Stimulated activated CD8-positive, alpha-beta memory T cell treated with anti-CD3 and anti-CD28 coated beads, Interleukin-7, amount 100 ng/mL, for 4 hours (primary cell): ENCODE measurements around the gene SPECC1.
"Not testable (repeated sequence)": the region's sequence is repeated elsewhere in the genome, so short reads cannot be mapped to it uniquely, and the experiment has no call there.

Experiments used
- DNase-seq, 2 donors: peaks; one replicate each; pipeline ENCODE4 v3.0.0-alpha.2; 2020; ENCODE audit warnings: low read depth in 2 of 2

Gene SPECC1, protein sequence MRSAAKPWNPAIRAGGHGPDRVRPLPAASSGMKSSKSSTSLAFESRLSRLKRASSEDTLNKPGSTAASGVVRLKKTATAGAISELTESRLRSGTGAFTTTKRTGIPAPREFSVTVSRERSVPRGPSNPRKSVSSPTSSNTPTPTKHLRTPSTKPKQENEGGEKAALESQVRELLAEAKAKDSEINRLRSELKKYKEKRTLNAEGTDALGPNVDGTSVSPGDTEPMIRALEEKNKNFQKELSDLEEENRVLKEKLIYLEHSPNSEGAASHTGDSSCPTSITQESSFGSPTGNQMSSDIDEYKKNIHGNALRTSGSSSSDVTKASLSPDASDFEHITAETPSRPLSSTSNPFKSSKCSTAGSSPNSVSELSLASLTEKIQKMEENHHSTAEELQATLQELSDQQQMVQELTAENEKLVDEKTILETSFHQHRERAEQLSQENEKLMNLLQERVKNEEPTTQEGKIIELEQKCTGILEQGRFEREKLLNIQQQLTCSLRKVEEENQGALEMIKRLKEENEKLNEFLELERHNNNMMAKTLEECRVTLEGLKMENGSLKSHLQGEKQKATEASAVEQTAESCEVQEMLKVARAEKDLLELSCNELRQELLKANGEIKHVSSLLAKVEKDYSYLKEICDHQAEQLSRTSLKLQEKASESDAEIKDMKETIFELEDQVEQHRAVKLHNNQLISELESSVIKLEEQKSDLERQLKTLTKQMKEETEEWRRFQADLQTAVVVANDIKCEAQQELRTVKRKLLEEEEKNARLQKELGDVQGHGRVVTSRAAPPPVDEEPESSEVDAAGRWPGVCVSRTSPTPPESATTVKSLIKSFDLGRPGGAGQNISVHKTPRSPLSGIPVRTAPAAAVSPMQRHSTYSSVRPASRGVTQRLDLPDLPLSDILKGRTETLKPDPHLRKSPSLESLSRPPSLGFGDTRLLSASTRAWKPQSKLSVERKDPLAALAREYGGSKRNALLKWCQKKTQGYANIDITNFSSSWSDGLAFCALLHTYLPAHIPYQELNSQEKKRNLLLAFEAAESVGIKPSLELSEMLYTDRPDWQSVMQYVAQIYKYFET

DNA sequence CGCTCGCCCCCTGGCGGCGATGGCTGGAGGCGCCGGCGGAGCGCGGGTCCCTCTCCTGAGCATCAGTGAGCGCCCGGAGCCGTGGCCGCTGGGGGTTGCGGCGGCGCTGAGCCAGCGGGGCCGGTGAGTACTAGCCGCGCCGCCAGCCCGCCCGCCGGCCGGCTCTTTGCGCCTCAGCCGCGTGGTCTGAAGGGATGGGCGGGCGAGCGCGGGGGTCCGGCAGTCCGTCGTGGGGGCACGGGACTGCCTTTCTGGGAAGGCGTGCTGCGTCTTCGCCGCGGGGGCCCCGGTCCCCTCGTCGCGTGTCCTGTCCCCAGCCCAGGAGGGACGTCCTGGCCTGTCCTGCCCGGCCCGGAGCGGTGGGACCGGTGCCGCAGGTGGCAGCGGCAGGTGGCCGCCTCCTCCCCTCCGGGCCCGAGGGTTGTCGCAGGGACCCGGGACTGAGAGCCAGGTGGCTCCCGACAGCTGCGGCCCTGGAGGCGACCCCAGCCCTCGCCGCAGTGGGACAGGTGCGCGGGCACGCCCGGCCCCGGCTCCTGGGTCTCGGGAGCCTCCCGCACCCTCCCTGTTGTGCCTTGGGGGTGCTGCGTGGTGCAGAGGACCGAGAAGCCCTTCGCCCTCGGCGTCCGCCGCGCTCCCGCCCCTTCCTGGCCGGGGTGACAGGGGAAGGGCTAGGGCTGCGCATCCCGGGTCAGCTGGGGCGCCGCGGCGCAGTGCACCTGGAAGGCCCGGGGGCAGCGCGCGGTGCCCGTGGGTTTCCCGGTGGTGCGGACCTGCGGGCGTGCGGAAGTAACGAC, at the start of gene SPECC1:
SPECC1 (plus strand) TSS at position 58 of the 797 bp plus-strand sequence. CDS start 87,293 bp downstream, outside the sequence.
- peak; percentile 48 to 77 for DNase-seq

GRCh38 chr17:19962954-19963353, 46.2 kb upstream of the SPECC1 start:
- DNase-seq, result not testable (repeated sequence)

DNA sequence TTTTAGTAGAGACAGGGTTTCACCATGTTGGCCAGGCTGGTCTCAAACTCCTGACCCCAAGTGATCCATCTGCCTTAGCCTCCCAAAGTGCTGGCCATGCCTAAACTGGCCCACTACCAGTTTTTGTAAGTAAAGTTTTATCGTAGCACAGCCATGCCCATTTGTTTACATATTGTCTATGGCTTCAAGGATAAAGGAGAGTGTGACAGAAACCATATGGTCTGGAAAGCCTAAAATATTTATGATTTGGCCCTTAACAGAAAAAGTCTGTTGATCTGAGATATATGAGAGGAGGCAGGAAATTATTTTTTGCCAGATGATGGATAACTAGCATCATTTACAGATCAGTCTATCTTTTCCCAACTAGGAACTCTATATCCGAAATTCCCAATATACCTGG, 36.0 kb upstream of the SPECC1 start:
- no peak for DNase-seq

DNA sequence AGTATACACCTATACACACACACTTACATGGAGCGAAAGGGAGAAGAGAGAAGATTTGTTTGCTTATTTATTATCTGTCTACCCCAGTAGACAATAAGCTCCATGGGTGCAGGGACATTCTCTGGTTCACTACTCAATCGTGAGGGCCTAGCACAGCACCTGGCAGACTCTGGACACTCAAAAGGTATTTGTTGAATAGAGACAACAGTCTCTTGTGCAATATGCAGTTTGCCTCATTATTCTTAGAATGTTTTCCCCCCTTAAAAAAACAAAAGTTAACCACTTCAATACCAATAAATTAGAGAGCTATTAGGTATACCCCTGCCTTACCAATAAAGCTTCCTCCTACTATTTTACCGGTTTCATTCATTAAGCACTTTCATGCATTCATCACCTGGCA, 33.6 kb upstream of the SPECC1 start:
- no peak for DNase-seq

DNA sequence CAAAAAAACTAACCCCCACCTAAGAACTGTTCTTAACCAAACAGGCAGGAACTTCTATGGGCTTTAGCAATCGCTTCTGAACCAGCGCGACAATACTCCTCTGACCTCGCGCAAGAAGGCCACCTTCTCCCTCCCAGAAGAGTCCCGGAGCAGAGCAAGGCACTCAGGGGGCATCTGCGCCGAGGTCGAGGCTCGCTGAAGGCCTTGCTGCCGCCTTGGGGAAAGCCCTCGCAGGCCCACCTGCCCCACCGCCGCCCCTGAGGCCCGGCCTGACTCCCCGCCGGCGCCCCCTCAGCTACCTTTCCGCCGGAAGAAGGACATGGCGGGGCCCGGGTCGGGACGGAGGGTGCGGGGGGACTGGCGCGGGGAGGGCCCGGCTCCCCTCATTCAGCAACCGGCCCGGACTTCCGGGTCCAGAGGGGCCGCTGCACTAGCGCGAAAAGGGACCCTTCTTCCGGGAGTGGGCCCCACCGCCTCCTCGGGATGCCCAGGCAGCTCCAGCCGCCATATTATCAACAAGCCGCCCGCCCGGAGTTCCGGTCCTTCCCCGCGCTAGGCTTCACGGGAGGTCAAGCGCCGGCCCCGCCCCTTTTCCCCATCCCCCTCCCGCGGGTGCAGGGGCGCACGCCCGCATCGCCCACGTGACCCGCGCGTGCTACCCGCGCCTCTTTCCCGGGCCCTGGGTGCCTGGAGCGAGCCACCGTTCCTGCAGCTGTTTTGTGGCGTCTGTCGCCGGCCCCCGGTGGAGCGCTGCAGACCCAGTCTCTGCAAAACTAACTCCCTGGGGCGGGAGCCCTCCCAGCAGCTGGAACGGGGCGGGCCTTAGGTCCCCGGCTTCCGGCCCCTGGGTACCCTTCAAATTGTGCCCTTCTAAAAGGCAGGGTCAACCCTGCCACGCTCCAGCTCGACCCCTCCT, 31.6 kb upstream of the SPECC1 start, which contains the start of gene AKAP10:
AKAP10 (minus strand) TSS at position 536 of the 916 bp plus-strand sequence; CDS start at position 387, 149 bp downstream.
- peak; percentile 88 to 93 for DNase-seq

GRCh38 chr17:19978209-19978802, 30.9 kb upstream of the SPECC1 start:
- DNase-seq, result no peak

DNA sequence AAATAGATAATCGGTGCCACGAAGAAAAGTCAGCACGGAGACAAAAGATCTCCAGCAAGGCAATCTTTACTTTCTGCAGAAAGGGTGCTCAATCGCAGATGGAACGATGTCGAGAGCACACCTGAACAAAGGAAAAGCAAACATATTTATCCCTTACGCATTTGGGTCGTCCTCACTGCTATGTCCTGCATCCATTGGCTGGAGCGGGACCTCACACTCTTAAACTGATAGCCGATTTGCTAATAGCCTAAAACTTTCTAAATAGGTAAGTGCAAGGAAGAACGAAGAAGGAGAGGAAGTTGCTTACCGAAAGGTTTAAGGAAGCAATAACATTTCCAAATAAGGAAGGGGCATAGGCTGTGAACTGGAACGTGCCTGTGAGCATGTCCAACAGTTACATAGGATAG, 30.4 kb upstream of the SPECC1 start:
- no peak for DNase-seq

DNA sequence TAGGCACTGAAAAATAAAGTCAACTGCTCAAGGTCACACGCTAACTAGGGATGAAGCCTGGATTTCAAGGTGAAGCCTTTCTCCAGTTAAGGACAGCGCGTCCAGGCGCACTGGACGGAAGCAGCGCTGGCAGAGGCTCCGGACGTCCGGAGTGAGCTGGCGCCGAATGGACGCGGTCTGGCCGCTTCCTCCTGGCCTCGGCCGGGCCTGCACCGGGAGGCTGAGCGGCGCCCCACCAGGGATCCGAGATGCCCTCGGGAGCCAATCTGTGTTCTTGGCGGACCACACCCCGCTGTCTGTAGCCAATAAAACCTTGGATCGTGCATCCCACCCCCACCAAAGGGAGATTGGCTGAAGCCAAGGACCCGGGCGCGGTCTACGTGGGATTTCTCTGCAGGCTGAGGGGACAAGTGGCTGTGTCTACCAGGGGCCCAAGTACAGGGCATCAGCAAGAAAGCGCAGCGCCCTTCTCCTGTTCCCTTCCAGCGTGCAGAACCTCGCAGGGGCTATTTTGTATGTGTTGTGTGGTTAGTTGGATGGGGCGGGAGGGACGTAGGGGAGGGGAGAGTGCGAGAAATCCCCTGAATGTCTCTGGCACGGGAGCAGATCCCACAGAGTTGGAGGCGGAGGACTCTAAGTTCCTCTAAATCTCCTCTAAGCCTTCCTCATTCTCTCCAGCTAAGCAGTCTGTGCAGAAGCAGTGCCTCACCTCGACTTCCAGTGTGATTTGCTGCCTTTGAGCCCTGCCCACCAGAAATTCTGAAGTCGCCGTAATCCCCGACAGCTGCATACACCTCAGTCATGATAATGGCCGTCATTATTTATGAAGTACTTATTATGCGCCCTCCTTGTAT, 29.0 kb upstream of the SPECC1 start:
- no peak for DNase-seq

GRCh38 chr17:19986941-19987861, 22.0 kb upstream of the SPECC1 start:
- no peak for DNase-seq

GRCh38 chr17:19987897-19988296, 21.3 kb upstream of the SPECC1 start:
- no peak for DNase-seq

- DNase-seq, result no peak
These were observed 17.8 kb upstream of the SPECC1 start for GRCh38 chr17:19991252-19991885.

DNA sequence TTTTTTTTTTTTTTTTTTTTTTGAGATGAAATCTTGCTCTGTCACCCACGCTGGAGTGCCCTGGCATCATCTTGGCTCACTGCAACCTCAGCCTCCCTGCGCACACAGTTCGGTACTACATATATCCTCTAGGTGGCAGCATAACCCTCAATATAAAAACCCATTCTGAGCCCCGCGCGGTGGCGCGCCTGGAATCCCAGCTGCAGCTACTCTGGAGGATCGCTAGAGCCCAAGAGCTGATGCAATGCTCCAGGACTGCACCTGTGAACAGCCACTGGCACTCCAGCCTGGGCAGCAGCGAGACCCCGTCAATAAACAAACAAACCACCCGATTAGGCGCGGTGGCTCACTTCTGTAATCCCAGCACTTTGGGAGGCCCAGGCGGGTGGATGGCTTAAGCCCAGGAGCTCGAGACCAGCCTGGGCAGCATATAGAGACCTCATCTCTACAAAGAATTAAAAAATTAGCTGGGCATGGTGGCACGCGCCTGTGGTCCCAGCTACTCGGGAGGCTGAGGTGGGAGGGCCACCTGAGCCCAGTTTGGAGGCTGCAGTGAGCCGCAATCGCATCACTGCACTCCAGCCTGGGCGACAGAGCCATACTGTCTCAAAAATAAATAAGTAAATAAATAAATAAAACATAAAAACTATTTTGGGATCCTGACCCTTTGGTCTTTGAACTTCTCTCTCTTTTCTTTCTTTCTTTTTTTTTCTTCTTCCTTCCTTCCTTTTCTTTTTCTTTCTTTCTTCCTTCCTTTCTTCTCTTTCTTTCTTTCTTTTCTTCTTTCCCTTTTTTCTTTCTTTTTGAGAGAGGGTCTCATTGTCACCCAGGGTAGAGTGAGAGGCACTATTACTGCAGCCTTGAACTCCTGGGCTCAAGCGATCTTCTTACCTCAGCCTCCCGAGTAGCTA, 16.1 kb upstream of the SPECC1 start:
- peak; percentile 53 to 55 for DNase-seq

- DNase-seq, result no peak
These were observed 13.1 kb upstream of the SPECC1 start for GRCh38 chr17:19996086-19996485.

- no peak for DNase-seq
These were observed 12.7 kb upstream of the SPECC1 start for GRCh38 chr17:19996502-19996901.

DNA sequence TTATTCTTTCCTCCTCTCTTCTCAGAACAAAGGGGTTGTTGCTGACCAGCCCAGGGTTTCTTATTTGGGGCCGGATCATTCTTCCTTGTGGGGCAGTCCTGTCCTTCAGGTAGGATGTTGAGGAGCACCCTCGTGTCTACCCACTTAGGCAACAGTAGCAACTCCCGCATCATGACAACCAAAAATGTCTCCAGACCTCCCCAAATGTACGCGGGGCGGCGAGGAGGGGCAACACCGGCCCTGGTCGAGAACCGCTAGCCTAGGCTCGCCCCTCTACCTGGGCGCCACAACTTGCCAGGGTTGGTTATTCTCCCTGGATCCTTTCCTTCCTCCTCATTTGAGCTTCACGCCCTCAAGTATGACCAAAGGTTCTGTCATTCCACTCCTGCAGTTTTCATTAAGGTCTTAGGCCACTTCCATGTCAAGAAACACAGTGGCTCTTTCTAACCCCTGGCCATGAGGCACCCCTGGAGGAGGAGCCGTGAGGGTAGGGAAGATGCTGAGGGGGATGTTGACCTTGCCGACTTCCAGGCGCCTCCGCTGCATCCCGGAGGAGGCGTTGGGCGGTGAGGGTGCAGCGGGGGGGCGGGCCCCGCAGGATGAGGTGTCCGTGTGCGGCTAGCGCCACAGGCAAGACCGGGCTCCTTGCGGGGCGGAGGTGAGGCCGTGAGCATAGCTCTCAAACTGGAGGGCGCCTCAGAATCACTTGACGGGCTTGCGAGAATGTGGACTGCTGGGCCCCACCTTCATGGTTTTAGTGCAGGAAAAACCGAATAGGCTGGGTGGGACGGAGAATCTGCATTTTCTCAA, 712 bp upstream of the SPECC1 start:
- no peak for DNase-seq

- no peak for DNase-seq
These were observed 182 bp upstream of the SPECC1 start for GRCh38 chr17:20009052-20009301.
